Stimulated activated CD4-positive, alpha-beta T cell treated with anti-CD3 and anti-CD28 coated beads, Interleukin-15, amount 100 ng/mL, for 1 hour (primary cell): ENCODE data around the gene NUDT19.
"Not testable (repeated sequence)": the region's sequence is repeated elsewhere in the genome, so short reads cannot be mapped to it uniquely, and the experiment has no call there.

Source experiments
- DNase-seq, 2 donors: peaks; one replicate each; pipeline ENCODE4 v3.0.0-alpha.2; 2020; ENCODE audit warnings: low read depth in 1 of 2, low spot score in 1 of 2

The NUDT19 gene

GRCh38 chr19:32691291-32691951, at the start of gene NUDT19:
TSS of gene NUDT19 (plus strand) at chr19:32691821. CDS start at chr19:32691961, 140 bp downstream.
- DNase-seq: peak; percentile 56 to 69

GRCh38 chr19:32642771-32643170, 48.9 kb upstream of the NUDT19 start:
- DNase-seq: peak; percentile 26 to 31

GRCh38 chr19:32646556-32646955, 45.1 kb upstream of the NUDT19 start:
- no peak for DNase-seq

- no peak for DNase-seq
Measured at GRCh38 chr19:32647361-32647760, 44.3 kb upstream of the NUDT19 start.

GRCh38 chr19:32649751-32650150, 41.9 kb upstream of the NUDT19 start:
- no peak for DNase-seq

- DNase-seq: no peak
Measured at GRCh38 chr19:32650671-32651070, 41.0 kb upstream of the NUDT19 start.

GRCh38 chr19:32651729-32652140, 39.9 kb upstream of the NUDT19 start:
- DNase-seq: no peak

GRCh38 chr19:32652331-32652730, 39.3 kb upstream of the NUDT19 start:
- not testable (repeated sequence) for DNase-seq

- no peak for DNase-seq
Measured at GRCh38 chr19:32652894-32653598, 38.6 kb upstream of the NUDT19 start.

GRCh38 chr19:32653599-32653915, 38.1 kb upstream of the NUDT19 start:
- DNase-seq: no peak

- DNase-seq: not testable (repeated sequence)
Measured at GRCh38 chr19:32656379-32656778, 35.2 kb upstream of the NUDT19 start.

- DNase-seq: no peak
Measured at GRCh38 chr19:32658075-32658474, 33.5 kb upstream of the NUDT19 start.

GRCh38 chr19:32658527-32658926, 33.1 kb upstream of the NUDT19 start:
- DNase-seq: no peak

GRCh38 chr19:32661318-32661717, 30.3 kb upstream of the NUDT19 start:
- no peak for DNase-seq

- DNase-seq: no peak
Measured at GRCh38 chr19:32662186-32662585, 29.4 kb upstream of the NUDT19 start.

GRCh38 chr19:32666084-32666483, 25.5 kb upstream of the NUDT19 start:
- DNase-seq: no peak

- DNase-seq: no peak
Measured at GRCh38 chr19:32669310-32669709, 22.3 kb upstream of the NUDT19 start.

GRCh38 chr19:32671883-32672593, 19.6 kb upstream of the NUDT19 start:
- DNase-seq: no peak

GRCh38 chr19:32672841-32673240, 18.8 kb upstream of the NUDT19 start:
- DNase-seq: no peak

- no peak for DNase-seq
Measured at GRCh38 chr19:32673573-32673972, 18.0 kb upstream of the NUDT19 start.

- no peak for DNase-seq
Measured at GRCh38 chr19:32674153-32674930, 17.3 kb upstream of the NUDT19 start.
